Endothelial cell (in vitro differentiated cells): Measurements from ENCODE around the gene TRIM44. TPM values are rescaled to one million over a fixed set of nuclear protein-coding genes. Genes with fewer than 3 reads are reported as not detected.
"Not testable (repeated sequence)": the region's sequence is repeated elsewhere in the genome, so short reads cannot be mapped to it uniquely, and the experiment has no call there.

ENCODE experiments used
- DNase-seq: peaks from one replicate; pipeline ENCODE4 v3.0.0; 2021; ENCODE audit warnings: low spot score
- H3K27ac Mint-ChIP-seq: one replicate; pipeline ENCODE4 v1.8.0; 2021; ENCODE audit warnings: mixed read lengths, inconsistent platforms; ENCODE audit not compliant: unreplicated experiment
- H3K27me3 Mint-ChIP-seq: one replicate; pipeline ENCODE4 v1.8.0; 2021; ENCODE audit warnings: mild to moderate bottlenecking, moderate library complexity, mixed read lengths, inconsistent platforms; ENCODE audit not compliant: unreplicated experiment
- H3K36me3 Mint-ChIP-seq: one replicate; pipeline ENCODE4 v1.8.0; 2021; ENCODE audit warnings: mild to moderate bottlenecking, low read depth, mixed read lengths, inconsistent platforms; ENCODE audit not compliant: unreplicated experiment
- H3K4me1 Mint-ChIP-seq: one replicate; pipeline ENCODE4 v1.8.0; 2021; ENCODE audit warnings: mild to moderate bottlenecking, mixed read lengths, inconsistent platforms; ENCODE audit not compliant: unreplicated experiment
- H3K4me3 Mint-ChIP-seq: one replicate; pipeline ENCODE4 v1.8.0; 2021; ENCODE audit warnings: mild to moderate bottlenecking, mixed read lengths, inconsistent platforms; ENCODE audit not compliant: unreplicated experiment
- H3K9me3 Mint-ChIP-seq: one replicate; pipeline ENCODE4 v1.8.0; 2021; ENCODE audit warnings: mixed read lengths, inconsistent platforms; ENCODE audit not compliant: unreplicated experiment
- total RNA-seq: library from RNA; stranded (reverse); fragmentation: NEBNext Ultra II Directional; extraction: Animal tissue kit (Norgen Biotek cat#: 25700); gene quantifications from one replicate; pipeline ENCODE4 v1.2.1, GENCODE V29; 2021; ENCODE audit not compliant: unreplicated experiment
- TF ChIP-seq, protein P1 (sequence below): fragments of 200-600 bp; sonication (generic); IDR thresholded peaks from one replicate; pipeline ENCODE4 v1.5.0; 2021; ENCODE audit warnings: antibody characterized with exemption; ENCODE audit not compliant: unreplicated experiment

The TRIM44 gene
- total RNA-seq, 1 donor from 2014 or later = 48.6 TPM

DNA sequence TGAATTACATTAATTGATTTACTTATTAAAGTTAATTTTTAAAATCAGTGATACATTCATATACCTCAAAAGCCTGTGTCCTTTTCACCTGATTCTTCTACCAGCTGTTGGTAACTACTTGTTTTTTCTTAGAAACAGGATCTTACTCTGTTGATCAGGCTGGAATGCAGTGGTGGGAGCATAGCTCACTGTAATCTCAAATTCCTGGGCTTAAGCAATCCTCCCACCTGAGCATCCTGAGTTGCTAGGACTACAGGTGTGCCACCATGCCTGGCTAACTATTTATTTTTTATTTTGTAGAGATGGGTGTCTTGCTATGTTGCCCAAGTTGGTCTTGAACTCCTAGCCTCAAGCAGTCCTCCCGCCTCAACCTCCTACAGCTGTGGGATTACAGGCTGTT lies 4.7 kb downstream of the TRIM44 start:
- no peak overlapping the region for H3K4me3 Mint-ChIP-seq
- peaks cover 2% of the 10 kb centered on the region for H3K27me3 Mint-ChIP-seq
- no peak overlapping the region for H3K27ac Mint-ChIP-seq
- no peak for DNase-seq
- TF ChIP-seq, protein P1, sequence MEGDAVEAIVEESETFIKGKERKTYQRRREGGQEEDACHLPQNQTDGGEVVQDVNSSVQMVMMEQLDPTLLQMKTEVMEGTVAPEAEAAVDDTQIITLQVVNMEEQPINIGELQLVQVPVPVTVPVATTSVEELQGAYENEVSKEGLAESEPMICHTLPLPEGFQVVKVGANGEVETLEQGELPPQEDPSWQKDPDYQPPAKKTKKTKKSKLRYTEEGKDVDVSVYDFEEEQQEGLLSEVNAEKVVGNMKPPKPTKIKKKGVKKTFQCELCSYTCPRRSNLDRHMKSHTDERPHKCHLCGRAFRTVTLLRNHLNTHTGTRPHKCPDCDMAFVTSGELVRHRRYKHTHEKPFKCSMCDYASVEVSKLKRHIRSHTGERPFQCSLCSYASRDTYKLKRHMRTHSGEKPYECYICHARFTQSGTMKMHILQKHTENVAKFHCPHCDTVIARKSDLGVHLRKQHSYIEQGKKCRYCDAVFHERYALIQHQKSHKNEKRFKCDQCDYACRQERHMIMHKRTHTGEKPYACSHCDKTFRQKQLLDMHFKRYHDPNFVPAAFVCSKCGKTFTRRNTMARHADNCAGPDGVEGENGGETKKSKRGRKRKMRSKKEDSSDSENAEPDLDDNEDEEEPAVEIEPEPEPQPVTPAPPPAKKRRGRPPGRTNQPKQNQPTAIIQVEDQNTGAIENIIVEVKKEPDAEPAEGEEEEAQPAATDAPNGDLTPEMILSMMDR = no peak
- peaks cover 7% of the 10 kb centered on the region for H3K4me1 Mint-ChIP-seq
- peaks cover 26% of the 10 kb centered on the region for H3K36me3 Mint-ChIP-seq
- H3K9me3 Mint-ChIP-seq = peaks cover 6% of the 10 kb centered on the region

DNA sequence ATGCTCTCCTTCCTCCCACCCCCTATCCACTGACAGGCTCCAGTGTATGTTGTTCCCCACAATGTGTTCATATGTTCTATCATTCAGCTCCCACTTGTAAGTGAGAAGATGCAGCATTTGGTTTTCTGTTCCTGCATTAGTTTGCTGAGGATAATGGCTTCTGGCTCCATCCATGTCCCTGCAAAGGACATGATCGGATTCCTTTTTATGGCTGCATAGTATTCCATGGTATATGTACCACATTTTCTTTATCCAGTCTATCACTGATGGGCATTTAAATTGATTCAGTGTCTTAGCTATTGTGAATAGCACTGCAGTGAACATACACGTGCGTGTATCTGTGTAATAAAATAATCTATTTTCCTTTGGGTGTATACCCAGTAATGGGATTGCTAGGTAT lies 5.8 kb downstream of the TRIM44 start:
- peaks cover 26% of the 10 kb centered on the region for H3K36me3 Mint-ChIP-seq
- H3K27me3 Mint-ChIP-seq, DNase-seq, H3K9me3 Mint-ChIP-seq, H3K4me1 Mint-ChIP-seq, H3K4me3 Mint-ChIP-seq, H3K27ac Mint-ChIP-seq: not testable (repeated sequence)

DNA sequence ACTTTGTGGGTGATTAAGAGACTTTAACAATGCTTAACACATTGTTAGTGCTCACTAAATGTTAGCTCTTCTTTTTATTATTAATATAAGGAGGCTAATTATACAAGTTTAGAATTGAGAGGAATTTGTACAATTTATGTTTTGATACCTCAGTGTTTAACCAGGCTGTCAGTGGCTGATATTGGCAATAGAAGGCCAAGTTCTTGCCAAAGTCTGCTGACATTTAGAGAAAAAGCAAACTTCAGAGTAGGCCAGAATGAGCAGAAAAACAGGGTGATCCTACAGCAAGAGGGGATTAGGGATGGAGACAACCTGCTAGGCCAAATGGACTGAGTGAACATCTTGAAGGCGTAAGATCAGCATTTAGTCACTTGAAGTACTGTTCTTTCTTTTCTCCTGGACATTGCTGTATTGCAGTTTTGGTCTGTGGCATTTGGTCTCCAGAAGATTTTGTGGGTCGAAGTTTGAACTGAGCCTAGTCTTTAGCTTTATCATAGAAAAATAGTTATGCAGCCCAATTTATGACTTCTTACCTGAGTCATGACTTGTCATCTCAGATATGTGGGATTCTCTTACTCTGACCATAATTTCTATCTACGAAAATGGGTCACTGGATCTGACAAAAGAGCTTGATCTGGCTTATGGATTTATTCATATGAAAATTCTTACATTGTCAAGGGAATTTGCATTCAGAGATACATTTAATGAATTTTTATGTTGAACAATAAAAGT lies 9.0 kb downstream of the TRIM44 start:
- Mint-ChIP-seq H3K27me3 (no peaks in the 10 kb centered on the region), H3K27ac (no peak overlapping the region), H3K4me1 (no peaks in the 10 kb centered on the region), H3K4me3 (no peak overlapping the region), H3K36me3 (peaks cover 3% of the 10 kb centered on the region), H3K9me3 (no peaks in the 10 kb centered on the region)
- DNase-seq = no peak
- TF ChIP-seq, protein P1 = no peak

DNA sequence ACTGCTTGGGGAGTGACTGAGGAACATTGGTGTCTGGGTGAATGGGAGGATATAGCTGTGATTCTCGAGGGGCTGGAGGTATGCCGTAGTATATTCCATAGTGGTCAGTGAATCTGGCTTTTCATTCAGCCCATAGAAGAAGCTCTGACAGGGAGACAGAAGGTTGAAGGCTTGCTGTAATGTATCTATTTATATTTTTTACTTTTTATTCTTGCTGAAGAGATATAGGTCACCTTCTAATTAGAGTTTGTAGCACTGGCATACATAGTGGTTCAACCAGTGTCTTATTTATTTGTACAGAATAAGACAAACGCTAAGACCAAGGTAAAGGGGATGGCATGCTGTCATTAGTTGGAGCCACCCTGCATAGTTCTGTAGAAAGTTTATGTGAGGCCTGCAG lies 10.0 kb downstream of the TRIM44 start:
- H3K4me3 Mint-ChIP-seq = no peak overlapping the region
- no peak for DNase-seq
- no peak overlapping the region for H3K27ac Mint-ChIP-seq
- peaks cover 3% of the 10 kb centered on the region for H3K36me3 Mint-ChIP-seq
- TF ChIP-seq, protein P1 = no peak
- H3K27me3 Mint-ChIP-seq = no peaks in the 10 kb centered on the region
- peaks cover under 1% of the 10 kb centered on the region for H3K4me1 Mint-ChIP-seq
- H3K9me3 Mint-ChIP-seq = no peaks in the 10 kb centered on the region

DNA sequence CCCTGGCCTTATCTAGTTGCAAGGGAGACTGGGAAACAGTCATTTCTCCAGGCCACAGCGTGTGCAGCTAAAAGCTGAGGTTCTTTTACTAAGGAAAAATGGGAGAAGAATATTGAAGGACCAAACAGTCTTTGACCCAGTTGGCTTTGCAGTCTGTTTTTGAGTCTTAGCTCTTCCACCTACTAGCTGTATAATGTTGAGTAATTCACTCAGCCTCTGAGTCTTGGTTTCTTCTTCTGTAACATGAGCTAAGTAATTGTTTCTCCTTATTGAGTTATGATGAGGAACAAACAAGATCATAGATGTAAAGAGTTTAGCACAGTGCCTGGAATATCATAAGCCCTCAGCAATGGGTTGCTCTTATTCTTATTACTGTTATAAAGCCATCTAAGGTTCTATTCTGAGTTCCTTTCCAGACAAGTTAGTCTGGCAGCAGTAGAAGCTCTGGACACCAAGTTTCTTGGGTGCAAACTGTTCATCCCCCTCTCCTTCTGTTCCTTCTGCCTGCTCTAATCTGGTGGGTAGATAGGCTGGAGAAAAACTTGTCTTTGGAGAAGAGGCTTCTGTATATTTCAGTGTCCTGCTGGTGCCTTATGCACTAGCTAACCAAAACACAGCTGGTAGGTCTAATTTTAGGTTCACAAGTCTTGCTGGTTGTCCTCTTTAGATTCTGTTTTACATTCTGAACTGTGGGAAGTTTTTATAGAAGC lies 13.5 kb downstream of the TRIM44 start:
- peaks cover 3% of the 10 kb centered on the region for H3K4me1 Mint-ChIP-seq
- no peaks in the 10 kb centered on the region for H3K9me3 Mint-ChIP-seq

More for the DNA sequence above, 13.5 kb downstream of the TRIM44 start:
- TF ChIP-seq, protein P1 = no peak
- H3K27me3 Mint-ChIP-seq = no peaks in the 10 kb centered on the region
- no peak overlapping the region for H3K4me3 Mint-ChIP-seq
- H3K27ac Mint-ChIP-seq = no peak overlapping the region
- H3K36me3 Mint-ChIP-seq = no peaks in the 10 kb centered on the region
- DNase-seq = no peak
